Lower leg skin (tissue), 4 donors: ENCODE measurements around the gene GPR63. TPM values are rescaled to one million over a fixed set of nuclear protein-coding genes. Genes with fewer than 3 reads are reported as not detected.
"Not testable (repeated sequence)": the region's sequence is repeated elsewhere in the genome, so short reads cannot be mapped to it uniquely, and the experiment has no call there.

ENCODE experiments used
- DNase-seq, 2 donors: peaks; one replicate each; pipeline ENCODE4 v3.0.0-alpha.2; 2019; ENCODE audit warnings: low spot score in 2 of 2
- H3K4me3 ChIP-seq: fragments of 200-600 bp; sonication (generic); 2 replicates; pipeline ENCODE4 v1.5.1; 2017; ENCODE audit warnings: mild to moderate bottlenecking, low read depth; ENCODE audit not compliant: poor library complexity, severe bottlenecking
- POLR2A ChIP-seq, 2 donors: fragments of 450-650 bp; IDR thresholded peaks; one replicate each; pipeline ENCODE4 v1.6.1; 2016 to 2017; ENCODE audit warnings: antibody characterized with exemption in 2 of 2, mild to moderate bottlenecking in 1 of 2, moderate library complexity in 1 of 2
- WGBS, 2 donors: methylation state at CpG; one replicate each; pipeline ENCODE4 v1.1.5; 2018; 5-methylcytosine and 5-hydroxymethylcytosine counted together
- intact Hi-C: fragments of 100-400 bp; cut with DNase I; formaldehyde crosslinking; loops from one replicate; pipeline ENCODE4 v1.15.0; 2023; ENCODE audit warnings: low total_unique reads
- total RNA-seq, 4 donors: library from RNA; depleted of rRNA; stranded (reverse); fragments of >200 nt; gene quantifications; one replicate each; pipeline ENCODE4 v1.1.0, GENCODE V29; 2016
- TF ChIP-seq, protein P1 (sequence below), 3 donors: fragments of 450-650 bp; IDR thresholded peaks; one replicate each; pipeline ENCODE4 v1.5.1; 2016; ENCODE audit warnings: antibody characterized with exemption in 3 of 3, mild to moderate bottlenecking in 3 of 3, moderate library complexity in 2 of 3

The GPR63 gene, protein sequence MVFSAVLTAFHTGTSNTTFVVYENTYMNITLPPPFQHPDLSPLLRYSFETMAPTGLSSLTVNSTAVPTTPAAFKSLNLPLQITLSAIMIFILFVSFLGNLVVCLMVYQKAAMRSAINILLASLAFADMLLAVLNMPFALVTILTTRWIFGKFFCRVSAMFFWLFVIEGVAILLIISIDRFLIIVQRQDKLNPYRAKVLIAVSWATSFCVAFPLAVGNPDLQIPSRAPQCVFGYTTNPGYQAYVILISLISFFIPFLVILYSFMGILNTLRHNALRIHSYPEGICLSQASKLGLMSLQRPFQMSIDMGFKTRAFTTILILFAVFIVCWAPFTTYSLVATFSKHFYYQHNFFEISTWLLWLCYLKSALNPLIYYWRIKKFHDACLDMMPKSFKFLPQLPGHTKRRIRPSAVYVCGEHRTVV
- under 1 TPM; 0.20 to 0.80 (median 0.48) TPM for total RNA-seq

DNA sequence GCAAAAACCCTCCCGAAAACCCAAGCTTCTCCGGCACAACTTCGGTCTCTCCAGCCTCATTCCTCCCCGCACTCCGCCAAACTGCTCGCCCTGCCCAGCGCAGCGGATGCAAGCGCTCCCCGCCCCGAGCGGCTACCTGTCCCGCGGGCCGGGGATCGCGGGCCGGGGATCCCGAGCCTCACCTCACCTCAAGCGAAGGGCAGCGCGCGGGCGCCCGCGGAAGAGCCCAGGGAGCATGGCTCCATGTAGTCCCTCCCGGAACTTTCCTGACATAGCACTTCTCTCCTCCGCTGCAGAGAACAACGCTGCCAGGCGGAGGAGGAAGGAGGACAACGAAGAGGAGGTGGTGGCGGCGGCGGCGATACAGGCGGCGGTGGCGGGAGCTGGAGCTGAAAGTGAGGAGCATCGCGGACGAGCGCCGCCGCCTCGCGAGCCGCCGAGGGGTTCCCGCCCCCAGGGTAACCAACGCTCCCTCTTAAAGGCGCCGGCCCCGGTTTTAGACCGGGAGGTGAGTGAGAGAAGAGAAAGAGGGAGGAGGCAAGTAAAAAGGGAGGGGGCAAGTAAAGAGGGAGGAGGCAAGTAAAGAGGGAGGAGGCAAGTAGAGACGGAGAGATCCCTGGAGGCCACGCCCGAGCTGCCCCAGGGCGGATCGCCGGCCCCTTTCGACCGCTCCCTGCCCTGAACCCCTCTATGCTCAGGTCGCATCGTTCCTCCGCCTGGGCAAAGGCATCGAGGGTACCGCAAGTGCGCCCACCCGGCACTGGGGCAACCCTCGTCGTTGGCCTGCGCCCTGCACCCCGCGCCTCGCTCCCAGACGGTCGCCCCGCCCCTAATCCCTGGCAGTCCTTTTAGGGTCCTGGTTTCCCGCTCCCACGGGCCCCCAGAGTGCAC, at the start of gene GPR63:
Gene GPR63, minus strand, starts transcription at position 397 of the 891 bp plus-strand sequence. CDS start 37,746 bp downstream, outside the sequence.
- intact Hi-C loops, result no loop called here
- 1% methylated on average over 54 to 80 of the region's 80 CpGs for WGBS, 2 donors
- peak within 1 kb of the TSS; percentile 49 for H3K4me3 ChIP-seq
- TF ChIP-seq, protein P1, sequence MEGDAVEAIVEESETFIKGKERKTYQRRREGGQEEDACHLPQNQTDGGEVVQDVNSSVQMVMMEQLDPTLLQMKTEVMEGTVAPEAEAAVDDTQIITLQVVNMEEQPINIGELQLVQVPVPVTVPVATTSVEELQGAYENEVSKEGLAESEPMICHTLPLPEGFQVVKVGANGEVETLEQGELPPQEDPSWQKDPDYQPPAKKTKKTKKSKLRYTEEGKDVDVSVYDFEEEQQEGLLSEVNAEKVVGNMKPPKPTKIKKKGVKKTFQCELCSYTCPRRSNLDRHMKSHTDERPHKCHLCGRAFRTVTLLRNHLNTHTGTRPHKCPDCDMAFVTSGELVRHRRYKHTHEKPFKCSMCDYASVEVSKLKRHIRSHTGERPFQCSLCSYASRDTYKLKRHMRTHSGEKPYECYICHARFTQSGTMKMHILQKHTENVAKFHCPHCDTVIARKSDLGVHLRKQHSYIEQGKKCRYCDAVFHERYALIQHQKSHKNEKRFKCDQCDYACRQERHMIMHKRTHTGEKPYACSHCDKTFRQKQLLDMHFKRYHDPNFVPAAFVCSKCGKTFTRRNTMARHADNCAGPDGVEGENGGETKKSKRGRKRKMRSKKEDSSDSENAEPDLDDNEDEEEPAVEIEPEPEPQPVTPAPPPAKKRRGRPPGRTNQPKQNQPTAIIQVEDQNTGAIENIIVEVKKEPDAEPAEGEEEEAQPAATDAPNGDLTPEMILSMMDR (IDR thresholded peaks at IDR 0.05), result no peak
- TF ChIP-seq POLR2A (IDR thresholded peaks at IDR 0.05), result no peak
- DNase-seq, result peak; percentile 25 to 93

DNA sequence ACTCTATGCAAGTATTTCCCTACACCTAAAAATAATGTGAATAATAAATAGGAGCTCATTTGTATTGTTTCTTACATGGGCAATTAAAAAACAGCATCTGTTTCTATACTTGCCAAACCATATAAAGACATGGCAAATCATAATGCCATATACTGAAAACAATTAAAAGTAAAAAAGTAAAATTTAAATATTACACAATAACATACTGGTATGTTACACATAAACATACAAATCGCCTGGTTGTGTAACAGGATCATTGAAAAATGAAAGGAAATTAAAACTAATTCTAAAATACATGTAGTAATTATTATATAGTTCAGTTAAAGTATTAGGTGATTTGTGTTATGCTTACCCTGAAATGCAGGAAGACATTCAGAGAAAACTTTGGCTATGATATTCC, 49.2 kb upstream of the GPR63 start:
- WGBS, 2 donors, result 78 to 83% methylated on average over 1 of the region's 1 CpG
- no peak for DNase-seq
- H3K4me3 ChIP-seq, result no peak overlapping the region
- intact Hi-C loops, result no loop called here
- TF ChIP-seq, protein P1 (IDR thresholded peaks at IDR 0.05), result no peak
- no peak for TF ChIP-seq POLR2A (IDR thresholded peaks at IDR 0.05)

DNA sequence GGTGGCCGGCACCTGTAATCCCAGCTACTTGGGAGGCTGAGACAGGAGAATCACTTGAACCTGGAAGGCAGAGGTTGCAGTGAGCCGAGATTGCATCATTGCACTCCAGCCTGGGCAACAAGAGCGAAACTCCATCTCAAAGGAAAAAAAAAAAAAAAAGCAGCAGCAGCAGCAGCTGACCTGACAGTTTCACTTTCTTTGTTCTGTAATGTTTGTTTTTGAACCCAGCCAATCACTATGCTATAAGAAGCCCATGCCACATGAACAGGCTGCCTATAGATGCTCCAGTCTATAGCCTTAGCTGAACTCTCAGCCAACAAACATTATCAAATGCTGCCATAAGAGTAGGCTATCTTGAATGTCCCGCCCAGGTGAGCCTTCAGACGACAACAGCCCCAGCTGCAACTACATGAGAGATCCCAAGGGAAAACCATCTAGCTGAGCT, 47.9 kb upstream of the GPR63 start:
- DNase-seq, intact Hi-C loops, H3K4me3 ChIP-seq: not testable (repeated sequence)
- 76 to 83% methylated on average over 5 of the region's 5 CpGs for WGBS, 2 donors

DNA sequence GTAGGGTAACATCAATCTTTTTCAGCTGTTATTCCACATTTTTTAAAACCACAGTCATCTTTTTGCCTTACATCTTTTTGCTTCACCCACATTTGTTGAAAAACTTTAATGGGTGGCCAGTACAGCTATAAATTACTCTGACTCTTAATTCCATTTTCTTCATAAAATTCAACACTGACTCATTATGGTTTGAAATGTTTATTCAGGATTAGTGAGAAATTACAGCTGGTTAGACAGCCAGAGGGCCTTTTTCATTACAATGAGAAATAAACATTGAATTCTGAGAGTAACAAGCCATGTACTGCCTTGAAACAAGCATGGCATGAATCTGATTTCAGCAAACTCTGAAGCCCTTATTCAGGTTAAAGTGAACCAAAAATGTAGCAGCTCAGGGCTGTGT, 40.9 kb upstream of the GPR63 start:
- no peak for DNase-seq
- H3K4me3 ChIP-seq, result no peak overlapping the region
- intact Hi-C loops, result no loop called here
- TF ChIP-seq, protein P1 (IDR thresholded peaks at IDR 0.05), result no peak
- TF ChIP-seq POLR2A (IDR thresholded peaks at IDR 0.05), result no peak

DNA sequence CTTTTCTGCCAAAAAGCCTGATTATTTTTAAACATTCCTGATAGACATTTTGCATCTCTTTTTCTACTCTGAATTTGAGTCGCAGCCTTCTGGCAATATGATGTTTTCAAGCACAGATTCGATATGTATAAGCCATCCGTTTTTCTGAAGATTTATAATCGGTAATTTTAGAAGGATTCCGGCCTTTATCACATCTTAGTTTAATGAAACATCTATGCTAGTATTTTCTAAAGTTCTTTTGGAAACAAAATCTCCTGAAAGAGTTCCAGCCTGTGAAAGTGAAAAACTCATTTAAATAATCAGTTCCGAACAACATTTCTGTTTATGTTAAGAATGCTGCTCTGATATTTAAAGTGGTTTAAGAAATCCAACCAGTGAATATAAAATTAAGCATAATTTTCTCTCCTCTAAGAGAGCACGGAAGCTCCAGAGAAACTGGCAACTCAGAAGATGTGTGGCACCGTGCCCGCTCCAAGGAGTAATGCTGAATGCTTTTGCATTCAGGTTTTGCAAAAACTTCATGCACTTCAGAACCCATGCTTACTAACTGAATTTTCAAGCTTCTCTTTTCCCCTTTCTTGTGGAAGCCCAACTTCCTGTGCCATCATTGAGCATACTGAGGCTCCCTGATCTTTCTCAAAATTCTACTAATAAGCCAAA, 39.7 kb upstream of the GPR63 start:
- no peak for DNase-seq
- H3K4me3 ChIP-seq, result no peak overlapping the region
- intact Hi-C loops, result no loop called here
- no peak for TF ChIP-seq POLR2A (IDR thresholded peaks at IDR 0.05)
- TF ChIP-seq, protein P1 (IDR thresholded peaks at IDR 0.05), result no peak
- WGBS, 2 donors, result 87 to 92% methylated on average over 9 of the region's 9 CpGs
